Measurements from ENCODE around the gene TENM4.
A peak's percentile ranks its signal among the peaks of the same experiment; 100 is the strongest.

Gene TENM4

GRCh38 chr11:78696177-78696576, 744.7 kb downstream of the TENM4 start:
- no peak for ATAC-seq
- TF ChIP-seq ARNTL (CRISPR knock-in tag; IDR thresholded peaks at IDR 0.05; ENCODE audit: borderline replicate concordance, low read depth) = no peak
- TF ChIP-seq ZNF70 (CRISPR knock-in tag; IDR thresholded peaks at IDR 0.05) = no peak
- no peak for TF ChIP-seq ZNF565 (CRISPR knock-in tag; conservative IDR thresholded peaks at IDR 0.05; ENCODE audit: low read depth)
- no peak for TF ChIP-seq TCF4 (CRISPR knock-in tag; IDR thresholded peaks at IDR 0.05; ENCODE audit: borderline replicate concordance)
- TF ChIP-seq RARB (CRISPR knock-in tag; IDR thresholded peaks at IDR 0.05) = no peak
- no peak for TF ChIP-seq ZFP3 (CRISPR knock-in tag; IDR thresholded peaks at IDR 0.05)
- no peak for TF ChIP-seq PPARA (CRISPR knock-in tag; IDR thresholded peaks at IDR 0.05; ENCODE audit: borderline replicate concordance)
- TF ChIP-seq OSR1 (CRISPR knock-in tag; IDR thresholded peaks at IDR 0.05) = no peak

- peak; percentile 51; the same call in 1 of the 3 replicates for ATAC-seq
- TF ChIP-seq, protein P1, sequence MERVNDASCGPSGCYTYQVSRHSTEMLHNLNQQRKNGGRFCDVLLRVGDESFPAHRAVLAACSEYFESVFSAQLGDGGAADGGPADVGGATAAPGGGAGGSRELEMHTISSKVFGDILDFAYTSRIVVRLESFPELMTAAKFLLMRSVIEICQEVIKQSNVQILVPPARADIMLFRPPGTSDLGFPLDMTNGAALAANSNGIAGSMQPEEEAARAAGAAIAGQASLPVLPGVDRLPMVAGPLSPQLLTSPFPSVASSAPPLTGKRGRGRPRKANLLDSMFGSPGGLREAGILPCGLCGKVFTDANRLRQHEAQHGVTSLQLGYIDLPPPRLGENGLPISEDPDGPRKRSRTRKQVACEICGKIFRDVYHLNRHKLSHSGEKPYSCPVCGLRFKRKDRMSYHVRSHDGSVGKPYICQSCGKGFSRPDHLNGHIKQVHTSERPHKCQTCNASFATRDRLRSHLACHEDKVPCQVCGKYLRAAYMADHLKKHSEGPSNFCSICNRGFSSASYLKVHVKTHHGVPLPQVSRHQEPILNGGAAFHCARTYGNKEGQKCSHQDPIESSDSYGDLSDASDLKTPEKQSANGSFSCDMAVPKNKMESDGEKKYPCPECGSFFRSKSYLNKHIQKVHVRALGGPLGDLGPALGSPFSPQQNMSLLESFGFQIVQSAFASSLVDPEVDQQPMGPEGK (CRISPR knock-in tag; IDR thresholded peaks at IDR 0.05; ENCODE audit: borderline replicate concordance) = no peak
- TF ChIP-seq ISL1 (CRISPR knock-in tag; IDR thresholded peaks at IDR 0.05) = 0 out of 2 replicates have a peak, but pooled peaks have one; percentile 14
These were observed 746.7 kb downstream of the TENM4 start for GRCh38 chr11:78694152-78694551.

DNA sequence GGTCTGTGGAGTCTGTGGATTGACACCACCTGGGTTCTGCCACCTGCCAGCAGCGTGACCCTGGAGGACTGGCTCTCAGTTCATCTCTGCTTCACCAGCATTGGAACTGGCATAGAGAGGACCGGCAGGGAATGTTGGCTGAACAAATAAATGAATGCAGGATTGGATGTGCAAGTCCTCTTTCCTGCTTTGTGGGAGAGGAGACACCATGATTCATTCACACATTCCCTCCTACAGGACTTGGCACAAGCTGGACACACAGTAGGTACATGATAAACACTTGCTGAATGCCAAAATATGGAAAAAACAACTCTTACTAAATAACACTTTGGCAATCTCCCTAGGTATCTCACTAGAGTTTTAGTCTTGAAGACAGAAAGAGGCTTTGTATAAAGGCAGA, 749.6 kb downstream of the TENM4 start:
- no peak for TF ChIP-seq ARNTL (CRISPR knock-in tag; IDR thresholded peaks at IDR 0.05; ENCODE audit: borderline replicate concordance, low read depth)
- no peak for TF ChIP-seq PPARA (CRISPR knock-in tag; IDR thresholded peaks at IDR 0.05; ENCODE audit: borderline replicate concordance)
- TF ChIP-seq ESRRG (CRISPR knock-in tag; IDR thresholded peaks at IDR 0.05) = no peak
- TF ChIP-seq, protein P1 (CRISPR knock-in tag; IDR thresholded peaks at IDR 0.05; ENCODE audit: borderline replicate concordance) = no peak
- ATAC-seq = no peak

DNA sequence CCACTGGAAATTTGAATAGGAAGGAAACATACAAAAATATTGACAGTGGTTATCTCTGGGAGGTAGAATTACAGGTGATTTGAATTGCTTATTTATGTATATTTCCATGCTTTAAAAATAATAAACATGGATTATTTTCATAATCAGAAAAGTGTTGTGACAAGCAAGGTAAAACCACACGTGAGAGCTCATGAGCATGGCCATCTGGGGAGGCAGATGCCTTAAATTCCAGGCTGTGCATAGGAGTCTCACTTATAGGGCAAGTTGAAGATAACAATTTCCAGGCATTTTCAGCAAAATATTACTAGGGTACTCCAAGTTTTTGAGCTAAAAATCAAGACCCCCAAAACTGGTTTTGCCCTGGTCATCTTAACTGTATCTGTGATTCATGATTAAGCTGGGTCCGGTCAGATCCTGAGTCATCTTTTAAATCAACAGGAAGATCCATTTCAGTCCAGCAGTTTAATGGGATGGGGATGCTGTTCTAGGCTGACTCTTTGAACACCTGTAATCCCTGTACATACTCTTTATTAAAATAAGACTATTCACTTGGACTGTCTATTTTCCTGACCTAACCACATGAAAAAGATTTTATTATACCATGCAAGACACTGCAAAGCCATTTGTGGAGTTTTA, 750.4 kb downstream of the TENM4 start:
- ATAC-seq = no peak
- no peak for TF ChIP-seq ZNF565 (CRISPR knock-in tag; conservative IDR thresholded peaks at IDR 0.05; ENCODE audit: low read depth)
- TF ChIP-seq ESRRG (CRISPR knock-in tag; IDR thresholded peaks at IDR 0.05) = no peak
- TF ChIP-seq ZC3H10 (CRISPR knock-in tag; IDR thresholded peaks at IDR 0.05) = no peak
- no peak for TF ChIP-seq GLIS3 (CRISPR knock-in tag; IDR thresholded peaks at IDR 0.05)
- no peak for TF ChIP-seq CREB5 (CRISPR knock-in tag; IDR thresholded peaks at IDR 0.05; ENCODE audit: low read depth)
- TF ChIP-seq CSRNP3 (CRISPR knock-in tag; IDR thresholded peaks at IDR 0.05) = no peak
- TF ChIP-seq, protein P2, sequence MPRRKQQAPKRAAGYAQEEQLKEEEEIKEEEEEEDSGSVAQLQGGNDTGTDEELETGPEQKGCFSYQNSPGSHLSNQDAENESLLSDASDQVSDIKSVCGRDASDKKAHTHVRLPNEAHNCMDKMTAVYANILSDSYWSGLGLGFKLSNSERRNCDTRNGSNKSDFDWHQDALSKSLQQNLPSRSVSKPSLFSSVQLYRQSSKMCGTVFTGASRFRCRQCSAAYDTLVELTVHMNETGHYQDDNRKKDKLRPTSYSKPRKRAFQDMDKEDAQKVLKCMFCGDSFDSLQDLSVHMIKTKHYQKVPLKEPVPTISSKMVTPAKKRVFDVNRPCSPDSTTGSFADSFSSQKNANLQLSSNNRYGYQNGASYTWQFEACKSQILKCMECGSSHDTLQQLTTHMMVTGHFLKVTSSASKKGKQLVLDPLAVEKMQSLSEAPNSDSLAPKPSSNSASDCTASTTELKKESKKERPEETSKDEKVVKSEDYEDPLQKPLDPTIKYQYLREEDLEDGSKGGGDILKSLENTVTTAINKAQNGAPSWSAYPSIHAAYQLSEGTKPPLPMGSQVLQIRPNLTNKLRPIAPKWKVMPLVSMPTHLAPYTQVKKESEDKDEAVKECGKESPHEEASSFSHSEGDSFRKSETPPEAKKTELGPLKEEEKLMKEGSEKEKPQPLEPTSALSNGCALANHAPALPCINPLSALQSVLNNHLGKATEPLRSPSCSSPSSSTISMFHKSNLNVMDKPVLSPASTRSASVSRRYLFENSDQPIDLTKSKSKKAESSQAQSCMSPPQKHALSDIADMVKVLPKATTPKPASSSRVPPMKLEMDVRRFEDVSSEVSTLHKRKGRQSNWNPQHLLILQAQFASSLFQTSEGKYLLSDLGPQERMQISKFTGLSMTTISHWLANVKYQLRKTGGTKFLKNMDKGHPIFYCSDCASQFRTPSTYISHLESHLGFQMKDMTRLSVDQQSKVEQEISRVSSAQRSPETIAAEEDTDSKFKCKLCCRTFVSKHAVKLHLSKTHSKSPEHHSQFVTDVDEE (CRISPR knock-in tag; IDR thresholded peaks at IDR 0.05) = no peak
- TF ChIP-seq SNAI2 (CRISPR knock-in tag; IDR thresholded peaks at IDR 0.05) = no peak
- TF ChIP-seq POU6F1 (CRISPR knock-in tag; IDR thresholded peaks at IDR 0.05; ENCODE audit: borderline replicate concordance, low read depth) = no peak
- no peak for TF ChIP-seq ZFP30 (CRISPR knock-in tag; IDR thresholded peaks at IDR 0.05)
- TF ChIP-seq ZNF8 (CRISPR knock-in tag; IDR thresholded peaks at IDR 0.05) = no peak
- no peak for TF ChIP-seq ISL1 (CRISPR knock-in tag; IDR thresholded peaks at IDR 0.05)
